Fibroblast of the aortic adventitia (primary cell): ENCODE measurements around the gene SMIM7. TPM values are rescaled to one million over a fixed set of nuclear protein-coding genes. Genes with fewer than 3 reads are reported as not detected.
A peak's percentile ranks its signal among the peaks of the same experiment; 100 is the strongest.

Experiments used
- DNase-seq: peaks from one replicate; pipeline ENCODE4 v3.0.0-alpha.2; 2010; ENCODE audit warnings: low read depth
- H3K4me3 ChIP-seq: 2 replicates; pipeline ENCODE4 v1.5.1; 2011; ENCODE audit warnings: low read depth, mild to moderate bottlenecking, control low read depth, low read length, moderate library complexity
- CTCF ChIP-seq: IDR thresholded peaks from 2 replicates; pipeline ENCODE4 v1.5.1; 2011; ENCODE audit warnings: mild to moderate bottlenecking, low read length, control low read depth, inconsistent platforms; ENCODE audit not compliant: insufficient read depth
- total RNA-seq: library from RNA; depleted of rRNA; stranded (reverse); fragments of >200 nt; gene quantifications from 2 replicates; pipeline ENCODE4 v1.2.3, GENCODE V29; 2012; ENCODE audit warnings: low replicate concordance

The SMIM7 gene
- total RNA-seq, 1 donor: 85.2 TPM

GRCh38 chr19:16645140-16645539 lies 14.8 kb downstream of the SMIM7 start:
- DNase-seq: no peak
- no peak overlapping the region for H3K4me3 ChIP-seq
- no peak for TF ChIP-seq CTCF

GRCh38 chr19:16641695-16642094 lies 18.2 kb downstream of the SMIM7 start:
- TF ChIP-seq CTCF: no peak
- DNase-seq: no peak

GRCh38 chr19:16640951-16641350 lies 19.0 kb downstream of the SMIM7 start:
- DNase-seq: no peak
- H3K4me3 ChIP-seq: no peak overlapping the region
- no peak for TF ChIP-seq CTCF

More at GRCh38 chr19:16641695-16642094, 18.2 kb downstream of the SMIM7 start:
- no peak overlapping the region for H3K4me3 ChIP-seq

GRCh38 chr19:16638666-16639065 lies 21.3 kb downstream of the SMIM7 start:
- no peak for DNase-seq
- H3K4me3 ChIP-seq: no peak overlapping the region
- TF ChIP-seq CTCF: no peak

GRCh38 chr19:16637535-16637934 lies 22.4 kb downstream of the SMIM7 start:
- no peak for DNase-seq
- no peak overlapping the region for H3K4me3 ChIP-seq
- no peak for TF ChIP-seq CTCF

- DNase-seq: no peak
- TF ChIP-seq CTCF: no peak
- H3K4me3 ChIP-seq: no peak overlapping the region
Observed at GRCh38 chr19:16631465-16631864, 28.5 kb downstream of the SMIM7 start.

GRCh38 chr19:16628984-16629691 lies 30.8 kb downstream of the SMIM7 start:
- TF ChIP-seq CTCF: no peak
- DNase-seq: peak; percentile 82
- peak overlapping the region; percentile 85 for H3K4me3 ChIP-seq
